Upper lobe of left lung (tissue), 4 donors: Measurements from ENCODE around the gene ABLIM2.

Source experiments
- EP300 ChIP-seq, 4 donors: sonication (generic); formaldehyde crosslinking; IDR thresholded peaks; one replicate each; pipeline ENCODE4 v1.5.1; 2017; ENCODE audit warnings: antibody characterized with exemption in 4 of 4, control low read depth in 2 of 4
- POLR2A ChIP-seq, 4 donors: fragments of 450-650 bp; IDR thresholded peaks; one replicate each; pipeline ENCODE4 v1.5.1; 2016 to 2017; ENCODE audit warnings: antibody characterized with exemption in 4 of 4, mild to moderate bottlenecking in 2 of 4
- POLR2AphosphoS5 ChIP-seq, 2 donors: sonication (generic); formaldehyde crosslinking; IDR thresholded peaks; one replicate each; pipeline ENCODE4 v1.5.1; 2017; ENCODE audit warnings: antibody characterized with exemption in 2 of 2
- TF ChIP-seq, protein P1 (sequence below), 6 experiments: fragments of 450-650 bp in 4 of 6; fragments of 200-600 bp in 2 of 6; sonication (generic) in 2 of 6; IDR thresholded peaks; one replicate each; pipeline ENCODE4 v1.5.1; 2016 to 2019; ENCODE audit warnings: antibody characterized with exemption in 6 of 6

GRCh38 chr4:8126523-8126922 is 32.1 kb downstream of the ABLIM2 start:
- TF ChIP-seq POLR2A (IDR thresholded peaks at IDR 0.05) (no peak), POLR2AphosphoS5 (IDR thresholded peaks at IDR 0.05) (no peak), EP300 (IDR thresholded peaks at IDR 0.05) (no peak)
- TF ChIP-seq, protein P1, sequence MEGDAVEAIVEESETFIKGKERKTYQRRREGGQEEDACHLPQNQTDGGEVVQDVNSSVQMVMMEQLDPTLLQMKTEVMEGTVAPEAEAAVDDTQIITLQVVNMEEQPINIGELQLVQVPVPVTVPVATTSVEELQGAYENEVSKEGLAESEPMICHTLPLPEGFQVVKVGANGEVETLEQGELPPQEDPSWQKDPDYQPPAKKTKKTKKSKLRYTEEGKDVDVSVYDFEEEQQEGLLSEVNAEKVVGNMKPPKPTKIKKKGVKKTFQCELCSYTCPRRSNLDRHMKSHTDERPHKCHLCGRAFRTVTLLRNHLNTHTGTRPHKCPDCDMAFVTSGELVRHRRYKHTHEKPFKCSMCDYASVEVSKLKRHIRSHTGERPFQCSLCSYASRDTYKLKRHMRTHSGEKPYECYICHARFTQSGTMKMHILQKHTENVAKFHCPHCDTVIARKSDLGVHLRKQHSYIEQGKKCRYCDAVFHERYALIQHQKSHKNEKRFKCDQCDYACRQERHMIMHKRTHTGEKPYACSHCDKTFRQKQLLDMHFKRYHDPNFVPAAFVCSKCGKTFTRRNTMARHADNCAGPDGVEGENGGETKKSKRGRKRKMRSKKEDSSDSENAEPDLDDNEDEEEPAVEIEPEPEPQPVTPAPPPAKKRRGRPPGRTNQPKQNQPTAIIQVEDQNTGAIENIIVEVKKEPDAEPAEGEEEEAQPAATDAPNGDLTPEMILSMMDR (IDR thresholded peaks at IDR 0.05) = no peak
